PC-3 (cell line): Measurements from ENCODE around the gene PLA2G2E. TPM values are rescaled to one million over a fixed set of nuclear protein-coding genes. Genes with fewer than 3 reads are reported as not detected.
A peak's percentile ranks its signal among the peaks of the same experiment; 100 is the strongest.

Experiments used
- ATAC-seq: fragments of 200-7000 bp; cut with Tn5 transposase; 2 replicates; pipeline ENCODE4 v1.9.1; 2020; ENCODE audit warnings: mild to moderate bottlenecking, moderate library complexity
- Bru-seq: library from RNA; stranded (reverse); fragments of 400-500 nt; gene quantifications from one replicate; lab custom pipeline; 2021; lab: Mats Ljungman, UMichigan
- BruChase-seq, 2 experiments: library from RNA; stranded (reverse); fragments of 400-500 nt; gene quantifications; one replicate each; lab custom pipeline; 2021; lab: Mats Ljungman, UMichigan
- BruUV-seq: library from RNA; stranded (reverse); fragments of 400-500 nt; replicated peaks from 2 replicates; lab custom pipeline; 2021; lab: Mats Ljungman, UMichigan
- CTCF ChIA-PET: fragments of 300-600 bp; sonication (Branson Sonifier 250); formaldehyde crosslinking; loops from one replicate; lab custom pipeline; 2022; ENCODE audit warnings: antibody characterized with exemption; lab: Charles Lee
- POLR2A ChIA-PET: fragments of 300-600 bp; sonication (Branson Sonifier 250); formaldehyde crosslinking; loops from one replicate; lab custom pipeline; 2022; ENCODE audit warnings: antibody characterized with exemption; ENCODE audit not compliant: unreplicated experiment; lab: Charles Lee
- DNase-seq: peaks from one replicate; pipeline ENCODE4 v3.0.0-alpha.2; 2015
- H2AFZ ChIP-seq: fragments of 300-600 bp; sonication (generic); 2 replicates; pipeline ENCODE4 v1.6.0; 2016; ENCODE audit warnings: antibody characterized with exemption, low read length
- H3F3A ChIP-seq: fragments of 300-600 bp; sonication (generic); one replicate; pipeline ENCODE4 v1.6.0; 2017; ENCODE audit warnings: antibody characterized with exemption, low read length, control low read depth, mild to moderate bottlenecking; ENCODE audit not compliant: unreplicated experiment
- H3K27ac ChIP-seq: fragments of 300-600 bp; sonication (generic); 2 replicates; pipeline ENCODE4 v1.5.1; 2016; ENCODE audit warnings: mild to moderate bottlenecking, low read length
- H3K27me3 ChIP-seq: fragments of 300-600 bp; sonication (generic); 2 replicates; pipeline ENCODE4 v1.6.1; 2016; ENCODE audit warnings: low read length, mixed read lengths
- H3K36me3 ChIP-seq: fragments of 300-600 bp; sonication (generic); 2 replicates; pipeline ENCODE4 v1.6.1; 2016; ENCODE audit warnings: low read depth, mixed run types, low read length, mixed read lengths
- H3K4me1 ChIP-seq: fragments of 300-600 bp; sonication (generic); 2 replicates; pipeline ENCODE4 v1.5.1; 2016; ENCODE audit warnings: low read length; ENCODE audit not compliant: insufficient read depth
- H3K4me2 ChIP-seq: fragments of 300-600 bp; sonication (generic); 2 replicates; pipeline ENCODE4 v1.6.0; 2016; ENCODE audit warnings: low read length
- H3K4me3 ChIP-seq: fragments of 300-600 bp; sonication (generic); 2 replicates; pipeline ENCODE4 v1.5.1; 2016; ENCODE audit warnings: mild to moderate bottlenecking, low read length, mixed read lengths
- H3K79me2 ChIP-seq: fragments of 300-600 bp; sonication (generic); 2 replicates; pipeline ENCODE4 v1.6.1; 2017; ENCODE audit warnings: low read length, mixed read lengths
- H3K9ac ChIP-seq: fragments of 300-600 bp; sonication (generic); 2 replicates; pipeline ENCODE4 v1.6.0; 2016; ENCODE audit warnings: mild to moderate bottlenecking, low read length
- H3K9me2 ChIP-seq: fragments of 300-600 bp; sonication (generic); replicated peaks from 2 replicates; pipeline ENCODE4 v1.6.1; 2016; ENCODE audit warnings: mixed run types, low read length, mixed read lengths
- H3K9me3 ChIP-seq: fragments of 300-600 bp; sonication (generic); 2 replicates; pipeline ENCODE4 v1.6.1; 2016; ENCODE audit warnings: low read length, mixed read lengths
- H4K20me1 ChIP-seq: fragments of 300-600 bp; sonication (generic); 2 replicates; pipeline ENCODE4 v1.6.1; 2016; ENCODE audit warnings: low read length, mixed read lengths
- CTCF ChIP-seq: fragments of 300-600 bp; sonication (generic); conservative IDR thresholded peaks from 2 replicates; pipeline ENCODE4 v1.5.1; 2017; ENCODE audit warnings: antibody characterized with exemption, low read depth, mild to moderate bottlenecking, low read length
- EZH2 ChIP-seq: fragments of 300-600 bp; sonication (generic); IDR thresholded peaks from one replicate; pipeline ENCODE4 v1.6.1; 2017; ENCODE audit warnings: antibody characterized with exemption, mild to moderate bottlenecking, low read length; ENCODE audit not compliant: unreplicated experiment
- EZH2phosphoT487 ChIP-seq: fragments of 300-600 bp; sonication (generic); IDR thresholded peaks from 2 replicates; pipeline ENCODE4 v1.6.1; 2018; ENCODE audit warnings: mild to moderate bottlenecking, antibody characterized with exemption, low read length, borderline replicate concordance
- intact Hi-C: fragments of 100-400 bp; cut with micrococcal nuclease; formaldehyde crosslinking; loops from 2 replicates; pipeline ENCODE4 v1.9.0; 2023
- long read RNA-seq: library from polyadenylated mRNA; unstranded; transcript quantifications from one replicate; pipeline ENCODE4 v2.0.0, GENCODE V29; 2021; ENCODE audit not compliant: unreplicated experiment
- total RNA-seq: library from RNA; depleted of rRNA; stranded (reverse); fragments of >200 nt; gene quantifications from 2 replicates; pipeline ENCODE4 v1.2.3, GENCODE V29; 2014; rRNA removed

PLA2G2E gene
- not detected in 2 replicates for total RNA-seq
- not detected for Bru-seq, nascent RNA
- not detected for BruChase-seq, experiment 1, labeled RNA remaining after a 6-hour chase
- not detected for BruChase-seq, experiment 2, labeled RNA remaining after a 2-hour chase
- long read RNA-seq: 0 reads

GRCh38 chr1:19923137-19923952, at the start of gene PLA2G2E:
TSS of gene PLA2G2E (minus strand) at chr1:19923617. CDS start at chr1:19923559, 58 bp downstream.
- Histone ChIP-seq H3K36me3 (no peaks in the 10 kb centered on the region), H3K27me3 (no peaks in the 10 kb centered on the region), H3K4me3 (no peak within 1 kb of the TSS), H3K9ac (peak within 1 kb of the TSS; percentile 62), H3K9me3 (no peaks in the 10 kb centered on the region), H2AFZ (no peak within 1 kb of the TSS), H4K20me1 (no peaks in the 10 kb centered on the region), H3K4me1 (peaks cover 29% of the 10 kb centered on the region), H3K4me2 (no peak within 1 kb of the TSS), H3K27ac (peak within 1 kb of the TSS; percentile 95), H3K79me2 (no peaks in the 10 kb centered on the region), H3F3A (no peaks in the 10 kb centered on the region), H3K9me2 (no peaks in the 10 kb centered on the region)
- no peak for DNase-seq
- CTCF ChIA-PET: no interaction called here
- intact Hi-C loops: no loop called here
- no peak for TF ChIP-seq EZH2
- TF ChIP-seq CTCF: no peak
- no peak for TF ChIP-seq EZH2phosphoT487
- no peak for ATAC-seq
- POLR2A ChIA-PET: no interaction called here
- no TSS peak for BruUV-seq

GRCh38 chr1:19971664-19972063, 48.2 kb upstream of the PLA2G2E start:
- no peak overlapping the region for H2AFZ ChIP-seq

More at GRCh38 chr1:19971664-19972063, 48.2 kb upstream of the PLA2G2E start:
- BruUV-seq: no TSS peak
- no peak for TF ChIP-seq EZH2
- no peak for TF ChIP-seq CTCF
- no peak for DNase-seq
- Histone ChIP-seq H3F3A (no peaks in the 10 kb centered on the region), H3K79me2 (no peaks in the 10 kb centered on the region), H4K20me1 (no peaks in the 10 kb centered on the region), H3K4me2 (no peak overlapping the region), H3K9me2 (no peaks in the 10 kb centered on the region), H3K4me3 (no peak overlapping the region), H3K4me1 (peaks cover 7% of the 10 kb centered on the region), H3K9ac (no peak overlapping the region), H3K9me3 (no peaks in the 10 kb centered on the region), H3K36me3 (no peaks in the 10 kb centered on the region), H3K27me3 (no peaks in the 10 kb centered on the region), H3K27ac (no peak overlapping the region)
- intact Hi-C loops: no loop called here
- CTCF ChIA-PET: no interaction called here
- POLR2A ChIA-PET: no interaction called here
- ATAC-seq: no peak
